Measurements from ENCODE around the gene COG3. TPM values are rescaled to one million over a fixed set of nuclear protein-coding genes. Genes with fewer than 3 reads are reported as not detected.

The COG3 gene
- total and polyA plus RNA-seq, 2 experiments from 2014 or later: 17.1 to 23.9 TPM

DNA sequence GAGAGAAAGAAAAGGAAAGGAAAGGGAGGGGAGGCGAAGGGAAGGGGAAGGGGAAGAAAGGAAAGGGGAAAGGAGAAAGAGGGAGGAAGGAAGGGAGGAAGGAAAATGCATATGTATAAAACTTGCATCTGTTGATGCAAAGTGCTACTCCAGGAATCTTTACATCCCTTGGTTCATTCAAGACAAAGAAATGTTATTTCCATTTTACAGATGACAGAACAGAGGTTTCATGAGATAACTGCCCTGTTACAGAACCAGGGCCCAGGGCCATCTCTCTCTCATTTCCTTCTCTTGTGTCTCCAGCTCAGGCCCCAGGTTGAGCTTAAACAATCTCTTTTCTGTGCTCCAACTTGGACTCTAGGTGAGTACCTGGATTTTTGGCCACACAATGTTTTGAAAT lies 44.8 kb upstream of the COG3 start:
- Histone ChIP-seq H3K79me2 (replicated peaks; ENCODE audit: insufficient read depth) (no peaks in the 10 kb centered on the region), H4K20me1 (replicated peaks; ENCODE audit: insufficient read depth) (no peaks in the 10 kb centered on the region; the same call in 1 of the 2 replicates), H3K9me2 (ENCODE audit: insufficient read depth) (no peaks in the 10 kb centered on the region), H3K27me3 (ENCODE audit: insufficient read depth) (peaks cover 11% of the 10 kb centered on the region), H3F3A (replicated peaks; ENCODE audit: low read depth) (peaks cover 20% of the 10 kb centered on the region; the same call in 1 of the 2 replicates), H3K4me1 (ENCODE audit: insufficient read depth) (no peaks in the 10 kb centered on the region), H2AFZ (no peak overlapping the region), H3K4me3 (no peak overlapping the region), H3K27ac (ENCODE audit: low read depth) (no peak overlapping the region), H3K4me2 (no peak overlapping the region), H3K36me3 (ENCODE audit: insufficient read depth) (no peaks in the 10 kb centered on the region)
- DNase-seq (ENCODE audit: low spot score) (no peak), ATAC-seq (no peak)
- peaks cover 16% of the 10 kb centered on the region for H3K27me3 Mint-ChIP-seq (ENCODE audit: insufficient read depth, low read depth, poor library complexity)
- no peak overlapping the region for H3K27ac Mint-ChIP-seq
- TF ChIP-seq EZH2phosphoT487 (IDR thresholded peaks at IDR 0.05; ENCODE audit: unreplicated experiment): no peak
- TF ChIP-seq EZH2 (IDR thresholded peaks at IDR 0.05; ENCODE audit: low read depth, unreplicated experiment): no peak
- TF ChIP-seq, protein P1, sequence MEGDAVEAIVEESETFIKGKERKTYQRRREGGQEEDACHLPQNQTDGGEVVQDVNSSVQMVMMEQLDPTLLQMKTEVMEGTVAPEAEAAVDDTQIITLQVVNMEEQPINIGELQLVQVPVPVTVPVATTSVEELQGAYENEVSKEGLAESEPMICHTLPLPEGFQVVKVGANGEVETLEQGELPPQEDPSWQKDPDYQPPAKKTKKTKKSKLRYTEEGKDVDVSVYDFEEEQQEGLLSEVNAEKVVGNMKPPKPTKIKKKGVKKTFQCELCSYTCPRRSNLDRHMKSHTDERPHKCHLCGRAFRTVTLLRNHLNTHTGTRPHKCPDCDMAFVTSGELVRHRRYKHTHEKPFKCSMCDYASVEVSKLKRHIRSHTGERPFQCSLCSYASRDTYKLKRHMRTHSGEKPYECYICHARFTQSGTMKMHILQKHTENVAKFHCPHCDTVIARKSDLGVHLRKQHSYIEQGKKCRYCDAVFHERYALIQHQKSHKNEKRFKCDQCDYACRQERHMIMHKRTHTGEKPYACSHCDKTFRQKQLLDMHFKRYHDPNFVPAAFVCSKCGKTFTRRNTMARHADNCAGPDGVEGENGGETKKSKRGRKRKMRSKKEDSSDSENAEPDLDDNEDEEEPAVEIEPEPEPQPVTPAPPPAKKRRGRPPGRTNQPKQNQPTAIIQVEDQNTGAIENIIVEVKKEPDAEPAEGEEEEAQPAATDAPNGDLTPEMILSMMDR (conservative IDR thresholded peaks at IDR 0.05; ENCODE audit: low read depth in 2 of 2): no peak
- TF ChIP-seq POLR2AphosphoS5 (IDR thresholded peaks at IDR 0.05; ENCODE audit: low read depth): no peak
- TF ChIP-seq, protein P2, sequence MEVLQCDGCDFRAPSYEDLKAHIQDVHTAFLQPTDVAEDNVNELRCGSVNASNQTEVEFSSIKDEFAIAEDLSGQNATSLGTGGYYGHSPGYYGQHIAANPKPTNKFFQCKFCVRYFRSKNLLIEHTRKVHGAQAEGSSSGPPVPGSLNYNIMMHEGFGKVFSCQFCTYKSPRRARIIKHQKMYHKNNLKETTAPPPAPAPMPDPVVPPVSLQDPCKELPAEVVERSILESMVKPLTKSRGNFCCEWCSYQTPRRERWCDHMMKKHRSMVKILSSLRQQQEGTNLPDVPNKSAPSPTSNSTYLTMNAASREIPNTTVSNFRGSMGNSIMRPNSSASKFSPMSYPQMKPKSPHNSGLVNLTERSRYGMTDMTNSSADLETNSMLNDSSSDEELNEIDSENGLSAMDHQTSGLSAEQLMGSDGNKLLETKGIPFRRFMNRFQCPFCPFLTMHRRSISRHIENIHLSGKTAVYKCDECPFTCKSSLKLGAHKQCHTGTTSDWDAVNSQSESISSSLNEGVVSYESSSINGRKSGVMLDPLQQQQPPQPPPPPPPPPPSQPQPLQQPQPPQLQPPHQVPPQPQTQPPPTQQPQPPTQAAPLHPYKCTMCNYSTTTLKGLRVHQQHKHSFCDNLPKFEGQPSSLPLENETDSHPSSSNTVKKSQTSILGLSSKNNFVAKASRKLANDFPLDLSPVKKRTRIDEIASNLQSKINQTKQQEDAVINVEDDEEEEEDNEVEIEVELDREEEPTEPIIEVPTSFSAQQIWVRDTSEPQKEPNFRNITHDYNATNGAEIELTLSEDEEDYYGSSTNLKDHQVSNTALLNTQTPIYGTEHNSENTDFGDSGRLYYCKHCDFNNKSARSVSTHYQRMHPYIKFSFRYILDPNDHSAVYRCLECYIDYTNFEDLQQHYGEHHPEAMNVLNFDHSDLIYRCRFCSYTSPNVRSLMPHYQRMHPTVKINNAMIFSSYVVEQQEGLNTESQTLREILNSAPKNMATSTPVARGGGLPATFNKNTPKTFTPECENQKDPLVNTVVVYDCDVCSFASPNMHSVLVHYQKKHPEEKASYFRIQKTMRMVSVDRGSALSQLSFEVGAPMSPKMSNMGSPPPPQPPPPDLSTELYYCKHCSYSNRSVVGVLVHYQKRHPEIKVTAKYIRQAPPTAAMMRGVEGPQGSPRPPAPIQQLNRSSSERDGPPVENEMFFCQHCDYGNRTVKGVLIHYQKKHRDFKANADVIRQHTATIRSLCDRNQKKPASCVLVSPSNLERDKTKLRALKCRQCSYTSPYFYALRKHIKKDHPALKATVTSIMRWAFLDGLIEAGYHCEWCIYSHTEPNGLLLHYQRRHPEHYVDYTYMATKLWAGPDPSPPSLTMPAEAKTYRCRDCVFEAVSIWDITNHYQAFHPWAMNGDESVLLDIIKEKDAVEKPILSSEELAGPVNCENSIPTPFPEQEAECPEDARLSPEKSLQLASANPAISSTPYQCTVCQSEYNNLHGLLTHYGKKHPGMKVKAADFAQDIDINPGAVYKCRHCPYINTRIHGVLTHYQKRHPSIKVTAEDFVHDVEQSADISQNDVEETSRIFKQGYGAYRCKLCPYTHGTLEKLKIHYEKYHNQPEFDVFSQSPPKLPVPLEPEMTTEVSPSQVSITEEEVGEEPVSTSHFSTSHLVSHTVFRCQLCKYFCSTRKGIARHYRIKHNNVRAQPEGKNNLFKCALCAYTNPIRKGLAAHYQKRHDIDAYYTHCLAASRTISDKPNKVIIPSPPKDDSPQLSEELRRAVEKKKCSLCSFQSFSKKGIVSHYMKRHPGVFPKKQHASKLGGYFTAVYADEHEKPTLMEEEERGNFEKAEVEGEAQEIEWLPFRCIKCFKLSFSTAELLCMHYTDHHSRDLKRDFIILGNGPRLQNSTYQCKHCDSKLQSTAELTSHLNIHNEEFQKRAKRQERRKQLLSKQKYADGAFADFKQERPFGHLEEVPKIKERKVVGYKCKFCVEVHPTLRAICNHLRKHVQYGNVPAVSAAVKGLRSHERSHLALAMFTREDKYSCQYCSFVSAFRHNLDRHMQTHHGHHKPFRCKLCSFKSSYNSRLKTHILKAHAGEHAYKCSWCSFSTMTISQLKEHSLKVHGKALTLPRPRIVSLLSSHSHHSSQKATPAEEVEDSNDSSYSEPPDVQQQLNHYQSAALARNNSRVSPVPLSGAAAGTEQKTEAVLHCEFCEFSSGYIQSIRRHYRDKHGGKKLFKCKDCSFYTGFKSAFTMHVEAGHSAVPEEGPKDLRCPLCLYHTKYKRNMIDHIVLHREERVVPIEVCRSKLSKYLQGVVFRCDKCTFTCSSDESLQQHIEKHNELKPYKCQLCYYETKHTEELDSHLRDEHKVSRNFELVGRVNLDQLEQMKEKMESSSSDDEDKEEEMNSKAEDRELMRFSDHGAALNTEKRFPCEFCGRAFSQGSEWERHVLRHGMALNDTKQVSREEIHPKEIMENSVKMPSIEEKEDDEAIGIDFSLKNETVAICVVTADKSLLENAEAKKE (CRISPR knock-in tag; IDR thresholded peaks at IDR 0.05): no peak
- TF ChIP-seq, protein P3, sequence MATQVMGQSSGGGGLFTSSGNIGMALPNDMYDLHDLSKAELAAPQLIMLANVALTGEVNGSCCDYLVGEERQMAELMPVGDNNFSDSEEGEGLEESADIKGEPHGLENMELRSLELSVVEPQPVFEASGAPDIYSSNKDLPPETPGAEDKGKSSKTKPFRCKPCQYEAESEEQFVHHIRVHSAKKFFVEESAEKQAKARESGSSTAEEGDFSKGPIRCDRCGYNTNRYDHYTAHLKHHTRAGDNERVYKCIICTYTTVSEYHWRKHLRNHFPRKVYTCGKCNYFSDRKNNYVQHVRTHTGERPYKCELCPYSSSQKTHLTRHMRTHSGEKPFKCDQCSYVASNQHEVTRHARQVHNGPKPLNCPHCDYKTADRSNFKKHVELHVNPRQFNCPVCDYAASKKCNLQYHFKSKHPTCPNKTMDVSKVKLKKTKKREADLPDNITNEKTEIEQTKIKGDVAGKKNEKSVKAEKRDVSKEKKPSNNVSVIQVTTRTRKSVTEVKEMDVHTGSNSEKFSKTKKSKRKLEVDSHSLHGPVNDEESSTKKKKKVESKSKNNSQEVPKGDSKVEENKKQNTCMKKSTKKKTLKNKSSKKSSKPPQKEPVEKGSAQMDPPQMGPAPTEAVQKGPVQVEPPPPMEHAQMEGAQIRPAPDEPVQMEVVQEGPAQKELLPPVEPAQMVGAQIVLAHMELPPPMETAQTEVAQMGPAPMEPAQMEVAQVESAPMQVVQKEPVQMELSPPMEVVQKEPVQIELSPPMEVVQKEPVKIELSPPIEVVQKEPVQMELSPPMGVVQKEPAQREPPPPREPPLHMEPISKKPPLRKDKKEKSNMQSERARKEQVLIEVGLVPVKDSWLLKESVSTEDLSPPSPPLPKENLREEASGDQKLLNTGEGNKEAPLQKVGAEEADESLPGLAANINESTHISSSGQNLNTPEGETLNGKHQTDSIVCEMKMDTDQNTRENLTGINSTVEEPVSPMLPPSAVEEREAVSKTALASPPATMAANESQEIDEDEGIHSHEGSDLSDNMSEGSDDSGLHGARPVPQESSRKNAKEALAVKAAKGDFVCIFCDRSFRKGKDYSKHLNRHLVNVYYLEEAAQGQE (IDR thresholded peaks at IDR 0.05; ENCODE audit: unreplicated experiment): no peak
- TF ChIP-seq JUNB (IDR thresholded peaks at IDR 0.05; ENCODE audit: unreplicated experiment): no peak
- no peak for TF ChIP-seq STAT1 (IDR thresholded peaks at IDR 0.05; ENCODE audit: unreplicated experiment)
- TF ChIP-seq ZNF331 (CRISPR knock-in tag; IDR thresholded peaks at IDR 0.05; ENCODE audit: low read depth): no peak
- no peak for TF ChIP-seq NANOG (IDR thresholded peaks at IDR 0.05; ENCODE audit: borderline replicate concordance)
- TF ChIP-seq, protein P4, sequence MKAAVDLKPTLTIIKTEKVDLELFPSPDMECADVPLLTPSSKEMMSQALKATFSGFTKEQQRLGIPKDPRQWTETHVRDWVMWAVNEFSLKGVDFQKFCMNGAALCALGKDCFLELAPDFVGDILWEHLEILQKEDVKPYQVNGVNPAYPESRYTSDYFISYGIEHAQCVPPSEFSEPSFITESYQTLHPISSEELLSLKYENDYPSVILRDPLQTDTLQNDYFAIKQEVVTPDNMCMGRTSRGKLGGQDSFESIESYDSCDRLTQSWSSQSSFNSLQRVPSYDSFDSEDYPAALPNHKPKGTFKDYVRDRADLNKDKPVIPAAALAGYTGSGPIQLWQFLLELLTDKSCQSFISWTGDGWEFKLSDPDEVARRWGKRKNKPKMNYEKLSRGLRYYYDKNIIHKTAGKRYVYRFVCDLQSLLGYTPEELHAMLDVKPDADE (IDR thresholded peaks at IDR 0.05): no peak
- no peak for TF ChIP-seq CREB1 (CRISPR knock-in tag; IDR thresholded peaks at IDR 0.05; ENCODE audit: low read depth)
- no peak for TF ChIP-seq ZNF114 (CRISPR knock-in tag; IDR thresholded peaks at IDR 0.05)
- no peak overlapping the region for H3K4me3 Mint-ChIP-seq
- no peaks in the 10 kb centered on the region for H3K36me3 Mint-ChIP-seq (ENCODE audit: low read depth)
- peaks cover 8% of the 10 kb centered on the region; the same call in 1 of the 3 replicates for H3K4me1 Mint-ChIP-seq
- H3K9me3 Mint-ChIP-seq: no peaks in the 10 kb centered on the region

Measured in GM23338 (cell line).